ENCODE measurements around the gene RNASE4.
"Not testable (repeated sequence)": the region's sequence is repeated elsewhere in the genome, so short reads cannot be mapped to it uniquely, and the experiment has no call there.

RNASE4 gene

GRCh38 chr14:20683891-20684661 is at the start of gene RNASE4:
Gene RNASE4 (plus strand): TSS chr14:20684560. CDS start chr14:20699372, 14,812 bp downstream.
- DNase-seq (ENCODE audit: low spot score): peak; percentile 87

- DNase-seq (ENCODE audit: low spot score): no peak
Observed at GRCh38 chr14:20641591-20641990, 42.8 kb upstream of the RNASE4 start, which contains the start of gene OR6S1. Gene OR6S1 (minus strand): TSS chr14:20641691. CDS start chr14:20641691, 0 bp downstream.

GRCh38 chr14:20642182-20642581 is 42.2 kb upstream of the RNASE4 start:
- DNase-seq (ENCODE audit: low spot score): no peak

- not testable (repeated sequence) for DNase-seq (ENCODE audit: low spot score)
Observed at GRCh38 chr14:20642755-20643154, 41.6 kb upstream of the RNASE4 start.

GRCh38 chr14:20644520-20644919 is 39.8 kb upstream of the RNASE4 start:
- DNase-seq (ENCODE audit: low spot score): no peak

GRCh38 chr14:20645481-20645880 is 38.9 kb upstream of the RNASE4 start:
- no peak for DNase-seq (ENCODE audit: low spot score)

GRCh38 chr14:20652996-20653975 is 31.1 kb upstream of the RNASE4 start:
- DNase-seq (ENCODE audit: low spot score): no peak

GRCh38 chr14:20655851-20656250 is 28.5 kb upstream of the RNASE4 start:
- no peak for DNase-seq (ENCODE audit: low spot score)

GRCh38 chr14:20656274-20656673 is 28.1 kb upstream of the RNASE4 start:
- no peak for DNase-seq (ENCODE audit: low spot score)

GRCh38 chr14:20657216-20658211 is 26.8 kb upstream of the RNASE4 start:
- no peak for DNase-seq (ENCODE audit: low spot score)

GRCh38 chr14:20658246-20658645 is 26.1 kb upstream of the RNASE4 start:
- DNase-seq (ENCODE audit: low spot score): no peak

- no peak for DNase-seq (ENCODE audit: low spot score)
Observed at GRCh38 chr14:20659336-20659735, 25.0 kb upstream of the RNASE4 start.

- no peak for DNase-seq (ENCODE audit: low spot score)
Observed at GRCh38 chr14:20659813-20660395, 24.5 kb upstream of the RNASE4 start.

- DNase-seq (ENCODE audit: low spot score): no peak
Observed at GRCh38 chr14:20661197-20661596, 23.2 kb upstream of the RNASE4 start.

- DNase-seq (ENCODE audit: low spot score): peak; percentile 74
Observed at GRCh38 chr14:20662968-20663732, 21.2 kb upstream of the RNASE4 start.

GRCh38 chr14:20666400-20666961 is 17.9 kb upstream of the RNASE4 start:
- DNase-seq (ENCODE audit: low spot score): not testable (repeated sequence)

- DNase-seq (ENCODE audit: low spot score): no peak
Observed at GRCh38 chr14:20667957-20668356, 16.4 kb upstream of the RNASE4 start.

- no peak for DNase-seq (ENCODE audit: low spot score)
Observed at GRCh38 chr14:20668969-20669368, 15.4 kb upstream of the RNASE4 start.

- DNase-seq (ENCODE audit: low spot score): no peak
Observed at GRCh38 chr14:20671597-20672283, 12.6 kb upstream of the RNASE4 start.
